Mesenchymal stem cell (in vitro differentiated cells and primary cell): ENCODE data around the gene COX8C.
A peak's percentile ranks its signal among the peaks of the same experiment; 100 is the strongest.

Source experiments
- DNase-seq: peaks from one replicate; pipeline ENCODE4 v3.0.0-alpha.2; 2013
- H2AFZ ChIP-seq: one replicate; pipeline ENCODE4 v1.6.1; 2013; ENCODE audit warnings: low read depth, mild to moderate bottlenecking, control low read depth, inconsistent platforms, low read length, moderate library complexity
- H2AK5ac ChIP-seq: 2 replicates; pipeline ENCODE4 v1.6.1; 2013; ENCODE audit warnings: low read length, moderate library complexity, mild to moderate bottlenecking, inconsistent platforms; ENCODE audit not compliant: severe bottlenecking
- H2BK120ac ChIP-seq: one replicate; pipeline ENCODE4 v1.6.1; 2013; ENCODE audit warnings: low read depth, mild to moderate bottlenecking, inconsistent platforms, low read length, moderate library complexity
- H2BK12ac ChIP-seq, 2 experiments: one replicate each; pipeline ENCODE4 v1.6.1; 2013; ENCODE audit warnings: inconsistent platforms in 2 of 2, low read length in 2 of 2, mild to moderate bottlenecking in 2 of 2, moderate library complexity in 2 of 2, control low read depth in 1 of 2
- H2BK15ac ChIP-seq: one replicate; pipeline ENCODE4 v1.6.1; 2013; ENCODE audit warnings: mild to moderate bottlenecking, low read depth, inconsistent platforms; ENCODE audit not compliant: poor library complexity, severe bottlenecking
- H2BK5ac ChIP-seq: 2 replicates; pipeline ENCODE4 v1.6.1; 2013; ENCODE audit warnings: low read depth, mild to moderate bottlenecking, low read length, control low read depth, inconsistent platforms; ENCODE audit not compliant: poor library complexity, severe bottlenecking
- H3K14ac ChIP-seq, 2 experiments: one replicate each; pipeline ENCODE4 v1.6.1; 2013; ENCODE audit warnings: inconsistent platforms in 2 of 2, low read length in 2 of 2, control low read depth in 1 of 2, mild to moderate bottlenecking in 1 of 2, moderate library complexity in 1 of 2
- H3K18ac ChIP-seq, 2 experiments: one replicate each; pipeline ENCODE4 v1.6.1; 2013; ENCODE audit warnings: inconsistent platforms in 2 of 2, low read length in 2 of 2, control low read depth in 1 of 2, low read depth in 1 of 2, mild to moderate bottlenecking in 1 of 2
- H3K23ac ChIP-seq, 2 experiments: one replicate each; pipeline ENCODE4 v1.6.1; 2013; ENCODE audit warnings: inconsistent platforms in 2 of 2, low read length in 2 of 2, mild to moderate bottlenecking in 2 of 2, moderate library complexity in 2 of 2, control low read depth in 1 of 2
- H3K27ac ChIP-seq: 2 replicates; pipeline ENCODE4 v1.5.1; 2013; ENCODE audit warnings: mild to moderate bottlenecking, moderate library complexity, low read length, control low read depth, inconsistent platforms; ENCODE audit not compliant: poor library complexity, severe bottlenecking
- H3K27me3 ChIP-seq, 2 experiments: 2 replicates each; pipeline versions ENCODE4 v1.6.1 to v1.7.0; 2013; ENCODE audit warnings: low read length in 2 of 2, mild to moderate bottlenecking in 2 of 2, moderate library complexity in 2 of 2, control low read depth in 1 of 2, inconsistent platforms in 1 of 2; ENCODE audit not compliant: control insufficient read depth in 1 of 2, insufficient read depth in 1 of 2
- H3K36me3 ChIP-seq, 2 experiments: 2 replicates each; pipeline versions ENCODE4 v1.6.1 to v1.7.0; 2013; ENCODE audit warnings: low read length in 2 of 2, control low read depth in 1 of 2, inconsistent platforms in 1 of 2, low read depth in 1 of 2, mild to moderate bottlenecking in 1 of 2; ENCODE audit not compliant: insufficient read depth in 2 of 2, control insufficient read depth in 1 of 2
- H3K4ac ChIP-seq, 2 experiments: one replicate each; pipeline ENCODE4 v1.6.1; 2013; ENCODE audit warnings: inconsistent platforms in 2 of 2, low read length in 2 of 2, mild to moderate bottlenecking in 2 of 2, moderate library complexity in 2 of 2, control low read depth in 1 of 2, low read depth in 1 of 2
- H3K4me1 ChIP-seq: 2 replicates; pipeline ENCODE4 v1.6.1; 2013; ENCODE audit warnings: low read depth, low read length, control low read depth; ENCODE audit not compliant: control insufficient read depth, insufficient read depth
- H3K4me2 ChIP-seq: 2 replicates; pipeline ENCODE4 v1.6.1; 2013; ENCODE audit warnings: low read length, mild to moderate bottlenecking, inconsistent platforms; ENCODE audit not compliant: poor library complexity, severe bottlenecking
- H3K4me3 ChIP-seq, 2 experiments: 2 replicates each; pipeline versions ENCODE4 v1.5.1 to v1.7.0; 2013; ENCODE audit warnings: low read length in 2 of 2, mild to moderate bottlenecking in 2 of 2, control low read depth in 1 of 2, low read depth in 1 of 2; ENCODE audit not compliant: insufficient read depth in 1 of 2
- H3K79me1 ChIP-seq: replicated peaks from 2 replicates; pipeline ENCODE4 v1.6.1; 2013; ENCODE audit warnings: mild to moderate bottlenecking, control low read depth, low read length, inconsistent platforms; ENCODE audit not compliant: poor library complexity, severe bottlenecking
- H3K9ac ChIP-seq: 2 replicates; pipeline ENCODE4 v1.7.0; 2013; ENCODE audit warnings: mild to moderate bottlenecking, low read length, moderate library complexity
- H3K9me3 ChIP-seq: 2 replicates; pipeline ENCODE4 v1.7.0; 2013; ENCODE audit warnings: mild to moderate bottlenecking, low read length; ENCODE audit not compliant: control insufficient read depth
- H4K8ac ChIP-seq: one replicate; pipeline ENCODE4 v1.6.1; 2013; ENCODE audit warnings: inconsistent platforms, mild to moderate bottlenecking, low read length, moderate library complexity
- H4K91ac ChIP-seq: one replicate; pipeline ENCODE4 v1.6.1; 2013; ENCODE audit warnings: mild to moderate bottlenecking, low read length, inconsistent platforms
- WGBS: methylation state at CpG from one replicate; pipeline ENCODE4 v1.1.7; 2013; ENCODE audit warnings: mixed read lengths; 5-methylcytosine and 5-hydroxymethylcytosine counted together

COX8C gene

DNA sequence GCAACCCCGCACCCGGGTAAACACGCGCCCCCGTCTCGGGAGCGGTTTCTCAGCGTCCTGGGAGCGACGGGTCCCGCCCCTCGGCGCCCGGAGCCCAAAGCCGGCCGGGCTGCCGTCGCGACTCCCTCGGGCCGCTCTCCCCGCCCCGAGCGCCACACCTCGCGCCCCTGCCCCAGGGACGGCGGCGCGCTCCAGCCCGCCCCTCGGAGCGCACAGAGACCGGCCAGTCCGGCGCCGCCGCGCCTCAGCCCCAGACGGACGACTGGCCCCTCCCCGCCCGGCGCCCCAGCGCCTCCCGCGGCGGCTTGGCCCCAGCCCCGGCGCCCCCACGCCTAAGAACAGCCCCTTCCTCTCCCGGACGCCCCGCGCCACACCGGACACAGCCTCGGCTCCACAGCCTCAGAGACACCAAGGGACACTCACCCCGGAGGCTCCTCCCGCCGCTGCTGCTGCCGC is 14.6 kb upstream of the COX8C start:
- peak; percentile 68 for DNase-seq
- Histone ChIP-seq H3K9ac (peak overlapping the region; percentile 93), H3K36me3 (no peaks in the 10 kb centered on the region), H2BK120ac (peak overlapping the region; percentile 94), H3K4me2 (peak overlapping the region; percentile 76), H3K23ac (peak overlapping the region in 1 of 2 experiments; percentile 99), H3K79me1 (peaks cover 6% of the 10 kb centered on the region), H3K27ac (peak overlapping the region; percentile 84), H2AFZ (peak overlapping the region; percentile 100), H3K4ac (peak overlapping the region; percentile 99 to 100), H3K27me3 (no peaks in the 10 kb centered on the region), H4K91ac (peak overlapping the region; percentile 99), H2BK15ac (peak overlapping the region; percentile 100), H2AK5ac (no peak overlapping the region), H2BK12ac (peak overlapping the region; percentile 66 to 97), H3K9me3 (no peaks in the 10 kb centered on the region), H4K8ac (peak overlapping the region; percentile 99), H3K4me3 (peak overlapping the region; percentile 86 to 99), H2BK5ac (peak overlapping the region; percentile 96), H3K14ac (peak overlapping the region; percentile 74 to 100), H3K18ac (peak overlapping the region; percentile 100), H3K4me1 (peaks cover 4% of the 10 kb centered on the region)
- 2% methylated on average over 29 of the region's 61 CpGs for WGBS

DNA sequence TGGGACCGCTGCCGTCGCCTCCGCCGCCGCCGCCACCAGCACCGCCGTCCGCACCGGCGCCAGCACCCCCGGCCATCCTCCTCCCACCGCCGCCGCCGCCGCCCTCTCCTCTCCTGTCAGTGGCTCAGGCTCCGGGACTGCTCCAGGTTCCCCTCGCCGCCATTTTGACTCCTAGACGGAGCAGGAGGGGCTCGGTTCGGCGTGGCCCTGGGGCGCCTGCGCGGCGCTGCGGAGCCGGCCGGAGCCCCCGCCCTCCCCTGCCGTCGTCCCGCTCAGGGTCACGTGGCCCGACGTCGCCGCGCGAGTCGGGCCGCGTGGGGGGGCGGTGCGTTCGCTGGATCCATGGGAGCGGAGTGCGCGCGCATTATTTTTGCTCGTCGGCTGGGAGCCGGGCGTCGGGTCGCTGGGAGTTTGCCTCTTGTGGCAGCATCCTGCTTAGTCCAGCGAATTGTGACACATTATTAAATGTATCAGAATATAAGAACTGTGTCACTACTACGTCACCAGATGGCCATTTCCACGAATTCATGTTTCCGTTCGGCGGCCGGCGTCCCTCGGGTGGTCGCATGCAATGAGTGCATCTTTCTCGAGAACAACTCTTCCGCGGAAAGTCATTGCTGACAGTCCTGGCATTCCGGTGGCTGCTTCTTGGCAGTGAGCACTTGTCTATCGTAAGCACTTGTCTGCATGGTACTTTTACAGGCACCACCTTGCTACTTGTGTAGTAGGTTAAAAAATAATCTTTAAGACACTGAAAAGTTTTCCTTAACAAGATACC is 13.9 kb upstream of the COX8C start, which contains the start of gene BTBD7:
Gene BTBD7 (minus strand): TSS at position 184 of the 778 bp plus-strand sequence. CDS start 36,985 bp downstream, outside the sequence.
- Histone ChIP-seq H2BK15ac (peak within 1 kb of the TSS; percentile 100), H3K9ac (peak within 1 kb of the TSS; percentile 93), H3K14ac (peak within 1 kb of the TSS; percentile 74 to 100), H2BK5ac (peak within 1 kb of the TSS; percentile 96), H4K91ac (peak within 1 kb of the TSS; percentile 99), H3K4ac (peak within 1 kb of the TSS; percentile 99 to 100), H3K23ac (peak within 1 kb of the TSS in 1 of 2 experiments; percentile 99), H3K79me1 (peaks cover 6% of the 10 kb centered on the region), H2AFZ (peak within 1 kb of the TSS; percentile 100), H3K9me3 (no peaks in the 10 kb centered on the region), H4K8ac (peak within 1 kb of the TSS; percentile 99), H3K18ac (peak within 1 kb of the TSS; percentile 100), H3K4me3 (peak within 1 kb of the TSS; percentile 86 to 99), H3K4me2 (peak within 1 kb of the TSS; percentile 76), H2BK120ac (peak within 1 kb of the TSS; percentile 94), H3K27ac (peak within 1 kb of the TSS; percentile 84), H3K36me3 (no peaks in the 10 kb centered on the region), H3K27me3 (no peaks in the 10 kb centered on the region), H3K4me1 (peaks cover 5% of the 10 kb centered on the region), H2BK12ac (peak within 1 kb of the TSS; percentile 66 to 97), H2AK5ac (peak within 1 kb of the TSS; percentile 54)
- peak; percentile 98 for DNase-seq
- WGBS, result under 1% methylated on average over 59 of the region's 74 CpGs

DNA sequence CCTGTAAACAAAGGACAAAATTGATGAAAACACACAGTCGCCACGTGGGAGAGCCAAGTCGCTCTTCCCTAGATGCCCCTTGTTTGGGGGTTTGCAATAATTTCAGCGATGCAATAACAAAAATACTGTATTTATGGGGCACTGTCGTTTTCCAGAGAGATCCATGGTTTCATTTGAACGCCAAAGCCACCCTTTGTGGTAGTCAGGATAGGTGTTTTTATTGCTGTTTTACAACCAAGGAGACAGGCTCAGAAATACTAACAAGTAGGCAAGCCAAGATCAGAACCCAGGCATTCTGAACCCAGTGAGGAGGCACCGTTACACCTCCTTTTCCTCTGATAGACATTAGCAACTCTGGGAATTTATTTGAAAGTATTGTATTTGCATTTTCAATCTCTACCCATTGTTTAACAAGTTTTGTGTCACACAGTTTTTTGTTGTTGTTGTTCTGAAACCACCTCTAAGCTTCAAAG is 13.3 kb upstream of the COX8C start:
- no peak overlapping the region for H3K14ac ChIP-seq
- H4K8ac ChIP-seq, result peak overlapping the region; percentile 55
- H4K91ac ChIP-seq, result no peak overlapping the region
- H3K79me1 ChIP-seq, result peaks cover 6% of the 10 kb centered on the region
- peak overlapping the region; percentile 3 to 86 for H3K4me3 ChIP-seq
- H3K27me3 ChIP-seq, result no peaks in the 10 kb centered on the region
- no peak overlapping the region for H2BK15ac ChIP-seq
- H2AFZ ChIP-seq, result peak overlapping the region; percentile 5
- H3K27ac ChIP-seq, result no peak overlapping the region
- H2BK5ac ChIP-seq, result no peak overlapping the region
- no peak overlapping the region for H3K18ac ChIP-seq
- H3K4me2 ChIP-seq, result peak overlapping the region; percentile 60
- no peak overlapping the region for H2BK12ac ChIP-seq
- peak overlapping the region; percentile 93 for H3K9ac ChIP-seq
- no peak overlapping the region for H2AK5ac ChIP-seq
- no peak overlapping the region for H2BK120ac ChIP-seq
- no peaks in the 10 kb centered on the region for H3K36me3 ChIP-seq
- H3K23ac ChIP-seq, result no peak overlapping the region
- WGBS, result 19% methylated on average over 6 of the region's 7 CpGs
- DNase-seq, result no peak
- H3K4ac ChIP-seq, result no peak overlapping the region
- peaks cover 4% of the 10 kb centered on the region for H3K4me1 ChIP-seq
- H3K9me3 ChIP-seq, result no peaks in the 10 kb centered on the region

DNA sequence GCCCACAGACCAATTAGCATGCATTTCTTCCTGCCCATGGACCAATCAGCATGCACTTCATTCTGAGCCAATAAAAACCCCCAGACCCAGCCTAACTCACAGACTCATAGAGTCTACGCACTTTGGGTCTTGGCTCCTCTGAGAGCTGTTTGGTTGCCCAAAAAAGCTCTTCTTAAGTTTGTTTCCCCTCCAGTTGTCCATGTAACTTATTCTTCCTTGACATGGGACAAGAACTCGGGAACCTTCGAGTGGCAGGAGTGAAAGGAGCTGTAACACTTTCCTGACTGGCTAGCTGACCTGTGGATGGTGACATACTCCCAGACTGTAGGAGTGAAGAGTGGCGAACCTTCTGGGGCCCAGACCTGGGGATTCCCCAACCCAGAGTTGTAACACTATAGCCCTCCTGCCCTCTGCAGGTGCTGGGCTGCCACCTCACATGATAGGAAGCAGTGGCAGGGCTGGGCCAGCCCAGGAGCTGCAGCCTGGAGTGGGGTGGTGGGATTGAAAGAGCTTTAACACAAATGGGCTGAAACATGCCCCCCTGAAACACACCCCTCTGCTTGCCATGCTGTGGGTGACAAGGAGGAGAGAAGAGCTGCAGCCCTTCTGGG is 9.7 kb upstream of the COX8C start:
- Histone ChIP-seq H2BK5ac (no peak overlapping the region), H3K9me3 (no peaks in the 10 kb centered on the region), H4K8ac (no peak overlapping the region), H3K79me1 (peaks cover 6% of the 10 kb centered on the region), H3K23ac (no peak overlapping the region), H2AK5ac (no peak overlapping the region), H4K91ac (no peak overlapping the region), H3K18ac (no peak overlapping the region), H2AFZ (no peak overlapping the region), H3K27ac (no peak overlapping the region), H2BK12ac (no peak overlapping the region), H3K9ac (no peak overlapping the region), H3K4me2 (no peak overlapping the region), H3K4me1 (peaks cover 2% of the 10 kb centered on the region), H3K14ac (no peak overlapping the region), H2BK120ac (no peak overlapping the region), H3K27me3 (no peaks in the 10 kb centered on the region), H3K36me3 (no peaks in the 10 kb centered on the region), H3K4ac (no peak overlapping the region), H3K4me3 (no peak overlapping the region), H2BK15ac (no peak overlapping the region)
- 98% methylated on average over 4 of the region's 4 CpGs for WGBS
- no peak for DNase-seq
